Upper lobe of left lung (tissue), 6 donors: ENCODE results near the gene PPIG. TPM values are rescaled to one million over a fixed set of nuclear protein-coding genes. Genes with fewer than 3 reads are reported as not detected.

ENCODE experiments used
- ATAC-seq, 2 donors: fragments of 200-7000 bp; cut with Tn5 transposase; one replicate each; pipeline ENCODE4 v1.9.1; 2022; ENCODE audit warnings: mild to moderate bottlenecking in 2 of 2, moderate library complexity in 2 of 2; ENCODE audit not compliant: low FRiP score in 2 of 2
- DNase-seq, 2 donors: peaks; one replicate each; pipeline ENCODE4 v3.0.0-alpha.2; 2019 to 2020
- H3K27ac ChIP-seq, 4 donors: fragments of 200-600 bp; sonication (generic); one replicate each; pipeline ENCODE4 v1.5.1; 2016 to 2019
- H3K27me3 ChIP-seq, 4 donors: fragments of 200-600 bp; sonication (generic); one replicate each; pipeline ENCODE4 v1.5.1; 2017 to 2019
- H3K36me3 ChIP-seq, 4 donors: fragments of 200-600 bp; sonication (generic); one replicate each; pipeline ENCODE4 v1.5.1; 2016 to 2019
- H3K4me1 ChIP-seq, 4 donors: fragments of 200-600 bp; sonication (generic); one replicate each; pipeline ENCODE4 v1.5.1; 2018 to 2019
- H3K4me3 ChIP-seq, 4 donors: fragments of 200-600 bp; sonication (generic); one replicate each; pipeline ENCODE4 v1.5.1; 2017 to 2019; ENCODE audit warnings: mild to moderate bottlenecking in 2 of 4, moderate library complexity in 1 of 4
- H3K9me3 ChIP-seq, 4 donors: fragments of 200-600 bp; sonication (generic); one replicate each; pipeline ENCODE4 v1.5.1; 2018 to 2019
- CTCF ChIP-seq, 6 experiments: fragments of 450-650 bp in 4 of 6; fragments of 200-600 bp in 2 of 6; sonication (generic) in 2 of 6; IDR thresholded peaks; one replicate each; pipeline ENCODE4 v1.5.1; 2016 to 2019; ENCODE audit warnings: antibody characterized with exemption in 6 of 6
- EP300 ChIP-seq, 4 donors: sonication (generic); formaldehyde crosslinking; IDR thresholded peaks; one replicate each; pipeline ENCODE4 v1.5.1; 2017; ENCODE audit warnings: antibody characterized with exemption in 4 of 4, control low read depth in 2 of 4
- POLR2A ChIP-seq, 4 donors: fragments of 450-650 bp; IDR thresholded peaks; one replicate each; pipeline ENCODE4 v1.5.1; 2016 to 2017; ENCODE audit warnings: antibody characterized with exemption in 4 of 4, mild to moderate bottlenecking in 2 of 4
- POLR2AphosphoS5 ChIP-seq, 2 donors: sonication (generic); formaldehyde crosslinking; IDR thresholded peaks; one replicate each; pipeline ENCODE4 v1.5.1; 2017; ENCODE audit warnings: antibody characterized with exemption in 2 of 2
- WGBS, 2 donors: methylation state at CpG; one replicate each; pipeline ENCODE4 v1.1.5; 2017 to 2018; 5-methylcytosine and 5-hydroxymethylcytosine counted together
- total RNA-seq, 6 donors: library from RNA; depleted of rRNA in 4 of 6; stranded (reverse); fragments of >200 nt in 4 of 6; gene quantifications; one replicate each; pipeline versions ENCODE4 v1.1.0 to v1.2.1, GENCODE V29; 2016 to 2021
- donor health status: DM: no; HTN: no; CAD: no; lungs with moderate emphysema.
- donor health status: DM: no; HTN: yes; CAD: no; lungs with severe emphysema.

The PPIG gene
- total RNA-seq, 6 donors from 2014 or later: 27.3 to 69.5 (median 46.2) TPM

DNA sequence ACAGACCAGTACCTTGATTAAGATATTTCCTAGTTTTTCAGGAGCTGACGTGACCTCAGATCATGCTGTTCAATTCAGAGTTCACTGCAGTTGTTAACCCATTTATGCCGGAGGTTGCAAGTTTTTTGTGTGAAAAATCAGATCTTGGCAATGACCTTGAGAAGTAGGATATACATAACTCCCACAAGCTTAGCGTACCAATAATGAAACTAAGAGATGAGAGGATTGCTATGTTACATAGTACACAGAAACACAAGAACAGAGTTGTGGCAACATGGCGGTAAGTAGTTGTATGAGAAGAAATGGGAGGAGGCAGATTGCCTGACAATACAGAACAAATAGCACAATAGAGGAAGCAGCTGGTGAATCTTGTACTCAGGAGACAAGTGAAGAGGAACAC, 39.1 kb downstream of the PPIG start:
- Histone ChIP-seq H3K27ac (no peak overlapping the region), H3K4me1 (no peaks in the 10 kb centered on the region), H3K36me3 (peaks cover 0 to 52% (median 4%) of the 10 kb centered on the region in 4 donors), H3K27me3 (no peaks in the 10 kb centered on the region), H3K9me3 (no peaks in the 10 kb centered on the region), H3K4me3 (no peak overlapping the region)
- ATAC-seq: no peak
- TF ChIP-seq EP300 (IDR thresholded peaks at IDR 0.05): no peak
- no peak for TF ChIP-seq POLR2A (IDR thresholded peaks at IDR 0.05)
- no peak for TF ChIP-seq POLR2AphosphoS5 (IDR thresholded peaks at IDR 0.05)
- TF ChIP-seq CTCF (IDR thresholded peaks at IDR 0.05): no peak
- no peak for DNase-seq
- WGBS, 2 donors: 87 to 92% methylated on average over 4 of the region's 4 CpGs

DNA sequence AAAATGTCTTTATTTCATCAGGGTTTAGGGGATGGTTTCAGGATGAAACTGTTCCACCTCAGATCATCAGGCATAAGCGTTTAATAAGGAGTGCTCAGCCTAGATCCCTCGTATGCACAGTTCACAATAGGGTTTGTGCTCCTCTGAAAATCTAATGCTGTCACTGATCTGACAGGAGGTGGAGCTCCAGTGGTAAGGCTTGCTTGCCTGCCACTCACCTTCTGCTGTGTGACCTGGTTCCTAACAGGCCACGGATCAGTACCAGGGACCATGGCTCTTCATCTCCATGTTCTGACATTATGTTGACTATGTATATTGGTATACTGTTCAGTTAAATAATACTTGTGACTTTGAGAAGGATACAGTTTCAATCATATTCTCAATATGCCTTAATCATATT, 41.6 kb downstream of the PPIG start:
- 80 to 87% methylated on average over 3 of the region's 3 CpGs for WGBS, 2 donors
- ATAC-seq: no peak
- Histone ChIP-seq H3K27ac (no peak overlapping the region), H3K36me3 (peaks cover 0 to 43% (median 4%) of the 10 kb centered on the region in 4 donors), H3K4me3 (no peak overlapping the region), H3K27me3 (no peaks in the 10 kb centered on the region), H3K9me3 (no peaks in the 10 kb centered on the region), H3K4me1 (no peaks in the 10 kb centered on the region)
- TF ChIP-seq CTCF (IDR thresholded peaks at IDR 0.05) (no peak), POLR2AphosphoS5 (IDR thresholded peaks at IDR 0.05) (no peak)
- DNase-seq: no peak

DNA sequence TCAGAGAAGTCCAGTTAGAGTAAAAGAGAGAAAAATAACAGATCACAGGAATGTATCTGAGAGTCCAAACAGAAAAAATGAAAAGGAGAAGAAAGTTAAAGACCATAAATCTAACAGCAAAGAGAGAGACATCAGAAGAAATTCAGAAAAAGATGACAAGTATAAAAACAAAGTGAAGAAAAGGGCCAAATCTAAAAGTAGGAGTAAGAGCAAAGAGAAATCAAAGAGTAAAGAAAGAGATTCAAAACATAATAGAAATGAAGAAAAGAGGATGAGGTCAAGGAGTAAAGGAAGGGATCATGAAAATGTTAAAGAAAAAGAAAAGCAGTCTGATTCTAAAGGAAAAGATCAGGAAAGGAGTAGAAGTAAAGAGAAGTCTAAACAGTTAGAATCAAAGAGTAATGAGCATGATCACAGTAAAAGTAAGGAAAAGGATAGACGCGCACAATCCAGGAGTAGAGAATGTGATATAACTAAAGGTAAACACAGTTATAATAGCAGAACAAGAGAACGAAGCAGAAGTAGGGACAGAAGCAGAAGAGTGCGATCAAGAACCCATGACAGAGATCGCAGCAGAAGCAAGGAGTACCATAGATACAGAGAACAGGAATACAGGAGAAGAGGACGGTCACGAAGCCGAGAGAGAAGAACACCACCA, 52.4 kb downstream of the PPIG start:
- Histone ChIP-seq H3K36me3 (peaks cover 8 to 62% (median 37%) of the 10 kb centered on the region in 4 donors), H3K9me3 (no peaks in the 10 kb centered on the region), H3K4me1 (no peaks in the 10 kb centered on the region), H3K4me3 (no peak overlapping the region), H3K27me3 (no peaks in the 10 kb centered on the region), H3K27ac (no peak overlapping the region)
- 93 to 97% methylated on average over 8 of the region's 8 CpGs for WGBS, 2 donors
- TF ChIP-seq CTCF (IDR thresholded peaks at IDR 0.05): no peak
- no peak for TF ChIP-seq EP300 (IDR thresholded peaks at IDR 0.05)
- no peak for TF ChIP-seq POLR2A (IDR thresholded peaks at IDR 0.05)
- no peak for TF ChIP-seq POLR2AphosphoS5 (IDR thresholded peaks at IDR 0.05)
- no peak for DNase-seq
- no peak for ATAC-seq

GRCh38 chr2:169637620-169638019, 53.5 kb downstream of the PPIG start:
- DNase-seq (no peak), ATAC-seq (no peak)
- H3K4me1 ChIP-seq: no peaks in the 10 kb centered on the region
- no peak overlapping the region for H3K4me3 ChIP-seq
- TF ChIP-seq POLR2A (IDR thresholded peaks at IDR 0.05): no peak
- no peak for TF ChIP-seq CTCF (IDR thresholded peaks at IDR 0.05)
- no peak for TF ChIP-seq EP300 (IDR thresholded peaks at IDR 0.05)
- TF ChIP-seq POLR2AphosphoS5 (IDR thresholded peaks at IDR 0.05): no peak
- H3K36me3 ChIP-seq: peaks cover 8 to 51% (median 36%) of the 10 kb centered on the region in 4 donors
- no peaks in the 10 kb centered on the region for H3K9me3 ChIP-seq
- 90 to 97% methylated on average over 3 of the region's 3 CpGs for WGBS, 2 donors
- no peaks in the 10 kb centered on the region for H3K27me3 ChIP-seq
- no peak overlapping the region for H3K27ac ChIP-seq

- H3K4me1 ChIP-seq: no peaks in the 10 kb centered on the region
- ATAC-seq (no peak), DNase-seq (no peak)
- no peak overlapping the region for H3K4me3 ChIP-seq
- no peaks in the 10 kb centered on the region for H3K27me3 ChIP-seq
- H3K36me3 ChIP-seq: peaks cover 5 to 27% (median 19%) of the 10 kb centered on the region in 4 donors
- H3K27ac ChIP-seq: no peak overlapping the region
- WGBS, 2 donors: 94 to 97% methylated on average over 2 of the region's 2 CpGs
- TF ChIP-seq POLR2A (IDR thresholded peaks at IDR 0.05) (no peak), POLR2AphosphoS5 (IDR thresholded peaks at IDR 0.05) (no peak), CTCF (IDR thresholded peaks at IDR 0.05) (no peak), EP300 (IDR thresholded peaks at IDR 0.05) (no peak)
- H3K9me3 ChIP-seq: no peaks in the 10 kb centered on the region
Measured at GRCh38 chr2:169640104-169640503, 56.0 kb downstream of the PPIG start.
